Activated naive CD4-positive, alpha-beta T cell treated with anti-CD3 and anti-CD28 coated beads for 36 hours (primary cell): ENCODE results near the gene GPR55. TPM values are rescaled to one million over a fixed set of nuclear protein-coding genes. Genes with fewer than 3 reads are reported as not detected.
A peak's percentile ranks its signal among the peaks of the same experiment; 100 is the strongest.

Source experiments
- CTCF ChIA-PET: fragments of 350-600 bp; sonication (Branson Sonifier 250); formaldehyde crosslinking; loops from one replicate; lab custom pipeline; 2021; ENCODE audit warnings: antibody characterized with exemption; lab: Charles Lee
- DNase-seq: peaks from one replicate; pipeline ENCODE4 v3.0.0-alpha.2; 2020
- H3K27ac Mint-ChIP-seq: one replicate; pipeline ENCODE4 v1.8.0; 2021; ENCODE audit warnings: mild to moderate bottlenecking, mixed read lengths
- H3K27me3 Mint-ChIP-seq: one replicate; pipeline ENCODE4 v1.8.0; 2021; ENCODE audit warnings: low read depth, mixed read lengths
- H3K36me3 Mint-ChIP-seq: one replicate; pipeline ENCODE4 v1.8.0; 2021; ENCODE audit warnings: low read depth, mixed read lengths
- H3K4me1 Mint-ChIP-seq: one replicate; pipeline ENCODE4 v1.8.0; 2021; ENCODE audit warnings: low read depth, mixed read lengths
- H3K4me3 Mint-ChIP-seq: one replicate; pipeline ENCODE4 v1.8.0; 2021; ENCODE audit warnings: mild to moderate bottlenecking, moderate library complexity, mixed read lengths
- H3K9me3 Mint-ChIP-seq: one replicate; pipeline ENCODE4 v1.8.0; 2021; ENCODE audit warnings: mixed read lengths
- intact Hi-C: fragments of 100-400 bp; cut with micrococcal nuclease; formaldehyde crosslinking; loops from one replicate; pipeline ENCODE4 v1.15.1; 2023
- total RNA-seq, 2 experiments: library from RNA; stranded (reverse); gene quantifications; one replicate each; pipeline ENCODE4 v1.2.3, GENCODE V29; 2021

The GPR55 gene
- total RNA-seq, 2 experiments from 2014 or later = 0.35 to 0.43 TPM

DNA sequence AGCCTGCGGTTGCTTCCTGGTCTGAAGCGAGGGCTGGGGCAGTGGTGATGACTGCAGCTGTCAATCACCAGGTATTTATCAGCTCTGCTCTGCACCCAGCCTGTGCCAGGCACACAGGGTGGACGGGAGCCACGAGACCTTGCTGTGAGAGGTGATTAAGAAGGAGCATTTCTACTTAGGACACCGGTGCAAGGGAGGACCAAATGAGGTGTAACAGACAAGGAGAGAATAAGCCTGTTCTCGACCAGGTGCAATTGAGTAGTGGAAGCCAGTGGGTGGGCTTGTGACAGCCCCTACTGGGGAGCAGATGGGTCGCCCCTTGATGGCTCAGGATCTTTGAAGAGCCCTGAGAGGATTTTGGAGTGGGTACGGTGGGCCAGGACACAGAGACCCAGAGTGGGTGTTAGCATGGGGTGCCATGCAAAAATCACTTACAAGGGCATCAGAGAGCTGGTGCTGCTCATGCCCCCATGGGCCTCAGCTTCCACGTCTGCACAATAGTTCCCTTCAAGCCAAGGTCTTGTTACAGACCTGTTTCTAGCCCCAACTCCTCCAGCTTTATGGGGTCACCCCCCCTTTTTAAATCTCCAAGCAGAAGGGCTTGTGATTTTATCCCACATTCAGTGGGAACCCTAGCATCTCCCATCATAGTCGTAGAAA is 24.6 kb downstream of the GPR55 start:
- H3K27me3 Mint-ChIP-seq = peaks cover 15% of the 10 kb centered on the region
- no peak for DNase-seq
- H3K4me1 Mint-ChIP-seq = peaks cover 20% of the 10 kb centered on the region
- no peak overlapping the region for H3K27ac Mint-ChIP-seq
- H3K4me3 Mint-ChIP-seq = no peak overlapping the region
- no peaks in the 10 kb centered on the region for H3K36me3 Mint-ChIP-seq
- H3K9me3 Mint-ChIP-seq = no peaks in the 10 kb centered on the region
- intact Hi-C loops = loop anchor here (10.0 kb wide), 1 partner anchor 564 kb away; the partner anchor contains the start of gene NCL
- CTCF ChIA-PET = interaction anchor here (0.8 to 8.4 kb wide), 5 partner anchors 25 to 87 kb away, joined by 3 to 151 read pairs (median 4); no protein-coding TSS in a partner anchor

DNA sequence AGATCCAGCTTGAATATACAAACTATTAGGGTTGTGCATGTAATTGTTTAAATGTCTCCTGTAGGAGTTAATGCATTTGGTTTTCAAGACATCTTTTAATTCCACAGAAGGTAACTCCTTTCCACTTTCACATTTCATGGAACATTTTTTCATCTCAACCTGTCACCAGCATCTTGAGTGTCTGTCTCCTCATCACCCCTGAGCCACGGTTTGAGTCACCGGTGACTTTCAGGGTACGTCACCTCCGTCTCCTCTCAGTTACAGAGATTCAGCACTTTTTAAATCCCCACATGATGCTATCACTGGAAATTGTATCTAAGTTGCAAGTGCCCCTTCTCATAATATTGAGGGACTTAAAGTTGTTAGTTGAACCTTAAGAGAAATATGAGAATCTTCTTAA is 25.3 kb downstream of the GPR55 start:
- no peaks in the 10 kb centered on the region for H3K36me3 Mint-ChIP-seq
- intact Hi-C loops = loop anchor here (10.0 kb wide), 1 partner anchor 565 kb away; the partner anchor contains the start of gene NCL
- H3K4me3 Mint-ChIP-seq = no peak overlapping the region
- peaks cover 13% of the 10 kb centered on the region for H3K4me1 Mint-ChIP-seq
- H3K27ac Mint-ChIP-seq = no peak overlapping the region
- CTCF ChIA-PET = interaction anchor here (1.6 to 8.4 kb wide), 2 partner anchors 24 to 87 kb away, joined by 4 to 151 read pairs; no protein-coding TSS in a partner anchor
- no peaks in the 10 kb centered on the region for H3K9me3 Mint-ChIP-seq
- peak; percentile 60 for DNase-seq
- H3K27me3 Mint-ChIP-seq = peaks cover 15% of the 10 kb centered on the region

DNA sequence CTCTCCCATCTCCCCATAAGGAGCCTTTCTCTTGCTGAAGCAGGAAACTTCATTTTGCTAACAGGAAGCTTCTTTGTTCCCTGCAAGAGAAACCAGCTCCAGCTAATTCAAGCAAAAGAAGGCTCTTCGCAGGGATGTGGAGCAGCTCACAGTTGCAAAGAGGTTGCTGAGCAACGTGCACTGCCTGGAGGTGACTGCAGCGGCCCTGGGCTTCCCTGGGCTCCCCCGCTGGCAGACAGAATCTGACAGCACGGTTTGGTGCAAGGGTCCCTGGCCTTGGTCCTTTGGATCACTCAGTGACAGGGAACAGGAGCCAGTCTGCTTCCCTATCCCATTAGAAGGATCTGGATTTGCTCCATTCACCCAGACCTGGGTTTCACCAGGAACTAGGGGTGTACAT is 25.8 kb downstream of the GPR55 start:
- intact Hi-C loops = no loop called here
- CTCF ChIA-PET = interaction anchor here (0.7 to 8.4 kb wide), 3 partner anchors 23 to 88 kb away, joined by 3 to 151 read pairs (median 4); no protein-coding TSS in a partner anchor
- Mint-ChIP-seq H3K27ac (no peak overlapping the region), H3K9me3 (no peaks in the 10 kb centered on the region), H3K4me1 (peaks cover 13% of the 10 kb centered on the region), H3K27me3 (peaks cover 15% of the 10 kb centered on the region), H3K36me3 (no peaks in the 10 kb centered on the region), H3K4me3 (no peak overlapping the region)
- DNase-seq = no peak

DNA sequence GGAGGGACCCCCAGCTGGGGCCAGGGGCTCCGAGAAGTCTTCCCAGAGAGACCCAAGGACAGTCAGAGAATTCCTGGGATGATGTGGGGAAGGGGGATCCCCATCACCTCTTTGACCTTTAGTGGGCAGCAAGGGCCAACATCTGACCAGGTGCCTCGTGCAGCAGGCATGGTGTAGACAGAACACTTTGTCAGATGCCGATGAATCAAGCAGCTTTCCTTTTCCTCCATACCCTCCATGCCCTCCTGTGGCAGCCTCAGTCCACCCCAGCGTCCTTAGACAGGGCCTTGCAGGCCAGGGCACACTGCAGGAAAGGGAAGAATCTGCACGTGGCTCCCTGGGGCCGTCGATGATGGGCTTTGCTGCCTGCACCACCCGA is 26.3 kb downstream of the GPR55 start:
- Mint-ChIP-seq H3K4me1 (peaks cover 15% of the 10 kb centered on the region), H3K4me3 (no peak overlapping the region), H3K9me3 (no peaks in the 10 kb centered on the region), H3K36me3 (no peaks in the 10 kb centered on the region), H3K27me3 (peaks cover 15% of the 10 kb centered on the region), H3K27ac (no peak overlapping the region)
- CTCF ChIA-PET = interaction anchor here (0.7 to 2.1 kb wide), 4 partner anchors 23 to 74 kb away, joined by 3 to 5 read pairs (median 4); no protein-coding TSS in a partner anchor
- intact Hi-C loops = no loop called here
- no peak for DNase-seq

DNA sequence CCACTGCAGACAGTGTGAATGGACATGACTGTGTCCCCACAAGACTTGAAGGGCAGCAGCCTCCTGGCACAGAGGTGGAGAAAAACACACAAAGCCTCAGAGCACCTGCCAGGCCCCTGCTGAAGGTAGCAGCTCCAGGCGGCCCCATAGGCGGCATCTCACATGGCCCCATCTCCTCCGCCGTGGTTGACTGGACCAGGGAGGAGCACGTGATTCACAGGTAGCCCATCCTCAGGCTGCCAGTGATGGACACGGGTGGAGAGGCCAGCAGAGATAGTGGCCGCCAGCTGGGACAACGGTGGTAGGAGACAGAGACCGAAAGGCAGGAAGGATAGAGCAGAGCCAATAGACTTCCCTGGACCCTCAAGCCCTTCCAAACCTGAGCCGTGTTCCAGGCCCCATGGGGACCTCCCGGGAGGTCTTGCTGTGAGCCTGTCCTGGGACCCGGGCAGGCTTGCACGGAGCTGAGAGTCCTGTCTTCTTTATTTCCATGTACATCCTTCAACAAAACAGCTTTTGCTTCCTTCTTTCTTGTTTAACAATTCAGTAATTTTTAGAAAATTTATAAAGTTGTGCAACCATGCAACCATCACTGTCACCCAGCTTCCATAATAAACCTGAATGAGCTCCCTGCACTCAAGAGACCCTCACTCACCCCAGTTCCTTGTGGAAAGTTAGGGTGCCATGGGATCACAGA is 26.9 kb downstream of the GPR55 start:
- no peak overlapping the region for H3K27ac Mint-ChIP-seq
- intact Hi-C loops = no loop called here

DNA sequence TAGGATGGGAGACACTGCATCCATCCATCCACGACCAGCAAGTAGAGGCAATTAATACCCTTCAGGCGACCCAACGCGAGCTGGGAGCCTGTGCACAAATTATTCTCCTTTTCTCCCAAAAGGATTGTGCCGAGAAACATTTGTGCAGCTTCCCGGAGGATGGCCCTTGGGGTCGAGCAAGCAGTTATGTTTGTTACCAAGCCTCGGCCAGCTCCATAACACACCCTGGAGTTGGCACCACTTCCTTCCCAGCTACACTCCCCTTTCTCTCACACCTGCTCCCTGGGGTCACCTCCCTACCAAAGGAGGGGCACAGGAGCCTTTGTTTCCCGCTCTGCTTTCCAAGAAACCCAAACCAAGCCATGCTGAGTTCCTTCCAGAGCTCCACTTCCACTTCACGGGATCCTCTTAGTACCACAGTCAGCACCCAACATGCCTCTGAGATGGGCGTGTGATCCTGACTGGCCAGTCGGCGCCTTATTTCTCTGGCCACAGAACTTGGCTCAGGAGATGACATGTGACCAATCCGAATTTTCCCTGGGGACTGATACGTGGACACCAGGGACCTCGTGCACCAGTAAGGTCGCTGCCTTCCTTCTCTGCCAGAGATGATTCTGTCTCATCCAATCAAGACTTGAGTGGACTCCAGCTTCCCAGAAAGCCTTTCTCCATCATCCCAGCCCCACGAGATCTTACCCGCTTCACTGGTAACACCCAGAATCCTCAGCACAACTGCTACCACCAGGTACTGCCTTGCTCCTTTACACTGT is 28.5 kb downstream of the GPR55 start:
- Mint-ChIP-seq H3K4me3 (no peak overlapping the region), H3K27me3 (peaks cover 22% of the 10 kb centered on the region), H3K4me1 (peaks cover 15% of the 10 kb centered on the region), H3K36me3 (no peaks in the 10 kb centered on the region), H3K27ac (no peak overlapping the region), H3K9me3 (peaks cover 3% of the 10 kb centered on the region)
- CTCF ChIA-PET = interaction anchor here (0.6 to 2.7 kb wide), 7 partner anchors 9 to 846 kb away, joined by 3 to 9 read pairs (median 3); no protein-coding TSS in a partner anchor
- no peak for DNase-seq
- intact Hi-C loops = no loop called here

More for the DNA sequence above, 26.9 kb downstream of the GPR55 start:
- CTCF ChIA-PET = interaction anchor here (1.1 to 2.7 kb wide), 4 partner anchors 48 to 89 kb away, joined by 4 to 9 read pairs (median 6); no protein-coding TSS in a partner anchor
- no peaks in the 10 kb centered on the region for H3K9me3 Mint-ChIP-seq
- peaks cover 15% of the 10 kb centered on the region for H3K4me1 Mint-ChIP-seq
- H3K4me3 Mint-ChIP-seq = no peak overlapping the region
- H3K36me3 Mint-ChIP-seq = no peaks in the 10 kb centered on the region
- peaks cover 16% of the 10 kb centered on the region for H3K27me3 Mint-ChIP-seq
- no peak for DNase-seq

DNA sequence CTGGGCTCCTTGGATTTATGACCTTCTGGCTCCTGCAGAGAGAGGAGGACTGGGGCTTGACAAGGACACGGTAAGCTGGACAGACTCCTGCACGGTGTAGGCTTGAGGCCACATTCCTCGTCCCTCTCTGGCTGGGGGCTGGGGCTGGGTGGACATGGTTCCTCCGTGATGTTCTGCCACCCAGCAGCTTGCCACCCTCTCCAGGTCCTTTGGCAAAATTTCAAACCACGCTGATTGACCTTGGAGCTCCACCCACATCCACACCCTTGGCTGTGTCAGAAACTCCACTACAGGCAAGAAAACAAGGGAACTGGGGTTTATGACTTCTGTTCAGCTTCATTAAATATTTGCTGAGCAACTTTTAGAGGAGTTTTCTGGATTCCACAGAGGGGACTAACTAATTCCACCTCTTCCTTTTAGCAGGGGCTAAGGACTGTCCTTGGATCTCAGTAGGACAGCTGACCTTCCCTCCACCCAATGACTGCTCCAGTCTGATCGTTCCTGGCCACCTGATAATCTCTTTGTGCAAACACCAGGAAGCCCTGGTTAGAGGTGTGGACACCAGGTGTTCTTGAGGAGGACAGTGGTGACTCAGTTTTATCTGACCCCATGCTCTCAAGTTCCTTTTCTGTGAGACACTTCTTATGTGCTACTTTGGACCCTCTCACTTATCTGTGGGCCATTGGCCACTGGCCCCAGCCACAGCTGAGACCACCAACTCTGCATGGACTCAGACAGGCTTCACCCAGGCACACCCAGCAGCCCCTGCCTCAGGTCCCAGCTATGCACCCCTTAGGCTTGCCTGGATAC is 29.3 kb downstream of the GPR55 start:
- Mint-ChIP-seq H3K27me3 (peaks cover 20% of the 10 kb centered on the region), H3K4me3 (no peak overlapping the region), H3K36me3 (no peaks in the 10 kb centered on the region), H3K9me3 (peaks cover 3% of the 10 kb centered on the region), H3K4me1 (peaks cover 19% of the 10 kb centered on the region), H3K27ac (no peak overlapping the region)
- intact Hi-C loops = no loop called here
- CTCF ChIA-PET = interaction anchor here (0.6 to 2.7 kb wide), 4 partner anchors 10 to 99 kb away, joined by 3 to 9 read pairs (median 3); no protein-coding TSS in a partner anchor
- no peak for DNase-seq

DNA sequence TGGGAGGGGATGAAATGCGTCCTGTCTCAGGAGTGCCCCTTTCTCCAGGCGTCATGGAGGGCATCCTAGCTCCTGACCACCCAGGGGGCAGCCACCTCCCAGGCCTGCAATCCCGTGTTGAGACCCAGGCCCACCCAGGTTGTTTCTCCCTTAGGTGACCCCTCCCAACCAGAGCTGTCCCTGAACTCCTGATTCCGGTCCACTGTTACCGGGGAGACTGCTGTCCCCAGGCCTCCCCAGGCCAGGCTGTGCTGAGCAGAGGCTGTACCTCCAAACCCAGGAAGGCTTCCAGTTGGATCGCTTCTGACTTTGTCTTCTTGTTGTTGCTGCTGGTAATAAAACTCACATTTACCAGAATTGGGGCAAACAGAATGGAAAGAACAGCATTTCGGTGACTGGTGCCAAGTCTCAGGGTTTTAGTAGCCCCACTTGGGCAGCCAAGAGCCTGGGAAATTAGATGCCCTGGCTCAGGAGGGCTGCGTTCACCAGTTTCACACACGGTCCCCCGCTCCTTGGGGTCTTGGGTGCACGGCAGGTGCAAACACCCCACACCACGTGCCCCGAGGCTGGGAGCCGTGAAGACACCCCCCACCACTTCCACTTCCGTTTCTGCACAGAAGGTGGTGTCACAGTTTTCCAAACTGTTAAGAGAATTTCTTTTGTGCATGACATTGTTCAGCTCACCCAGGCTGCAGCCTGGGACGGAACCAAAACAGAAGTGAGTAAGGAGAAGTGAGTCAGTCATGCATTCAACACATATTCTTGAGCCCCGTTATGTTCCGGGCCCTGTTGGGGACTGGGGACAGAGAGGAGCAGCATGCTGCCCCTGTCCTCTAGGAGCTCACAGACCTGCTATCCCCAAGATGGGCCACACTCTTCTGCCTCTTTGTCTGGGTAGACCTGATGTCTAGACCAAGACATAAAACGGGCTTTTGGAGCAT is 30.9 kb downstream of the GPR55 start:
- CTCF ChIA-PET = interaction anchor here (1.4 kb wide), 1 partner anchor 19 kb away, joined by 3 read pairs; no protein-coding TSS in a partner anchor
- intact Hi-C loops = no loop called here
- Mint-ChIP-seq H3K36me3 (no peaks in the 10 kb centered on the region), H3K27ac (no peak overlapping the region), H3K4me3 (no peak overlapping the region), H3K27me3 (peaks cover 17% of the 10 kb centered on the region), H3K9me3 (peaks cover 3% of the 10 kb centered on the region), H3K4me1 (peaks cover 13% of the 10 kb centered on the region)
- DNase-seq = peak; percentile 10

DNA sequence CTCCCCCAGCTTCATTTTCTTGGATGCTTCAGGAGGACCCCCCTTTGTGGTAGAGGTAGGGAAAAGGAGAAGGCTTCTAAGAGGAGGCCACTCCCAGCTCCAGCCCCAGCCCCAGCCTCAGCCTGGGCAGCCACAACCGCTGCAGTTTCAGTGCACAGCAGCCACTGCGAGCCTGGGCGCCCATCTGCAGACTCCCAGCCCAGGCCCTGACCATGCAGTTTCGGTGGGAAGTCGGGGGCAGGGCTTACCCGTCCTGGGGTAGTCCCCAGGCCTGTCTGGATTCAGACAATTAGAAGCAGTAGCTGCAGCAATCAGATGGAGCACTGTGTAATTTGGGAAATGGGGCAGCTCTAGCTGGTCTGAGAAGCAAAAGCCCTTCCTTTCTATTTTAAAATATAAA is 31.7 kb downstream of the GPR55 start:
- Mint-ChIP-seq H3K27ac (no peak overlapping the region), H3K9me3 (peaks cover 3% of the 10 kb centered on the region), H3K36me3 (no peaks in the 10 kb centered on the region), H3K27me3 (peaks cover 17% of the 10 kb centered on the region), H3K4me3 (no peak overlapping the region), H3K4me1 (peaks cover 13% of the 10 kb centered on the region)
- intact Hi-C loops = no loop called here
- DNase-seq = peak; percentile 3
- CTCF ChIA-PET = interaction anchor here (0.8 to 1.4 kb wide), 3 partner anchors 20 to 45 kb away, joined by 3 to 4 read pairs (median 3); no protein-coding TSS in a partner anchor

DNA sequence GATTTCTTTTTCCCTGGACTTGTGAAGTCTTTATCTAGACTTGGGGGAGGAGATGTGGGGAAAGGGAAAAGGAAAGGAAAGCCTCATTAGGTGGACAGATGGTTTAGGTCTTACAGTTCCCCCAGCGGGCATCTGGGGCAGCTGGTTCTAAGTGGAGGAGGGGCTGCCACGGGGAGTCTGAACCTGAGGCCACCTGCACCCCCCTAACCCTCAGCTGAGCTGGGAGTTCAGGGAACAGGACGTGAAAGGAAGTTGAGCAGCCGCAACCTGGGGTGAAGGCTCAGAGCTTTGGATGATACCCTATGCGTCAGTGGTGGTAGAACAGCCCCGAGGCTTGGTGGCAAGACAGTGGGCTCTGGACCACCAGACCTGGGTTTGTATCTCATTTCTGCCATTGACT is 33.5 kb downstream of the GPR55 start:
- CTCF ChIA-PET = interaction anchor here (0.7 to 2.8 kb wide), 3 partner anchors 13 to 147 kb away, joined by 3 to 7 read pairs (median 3); no protein-coding TSS in a partner anchor
- Mint-ChIP-seq H3K27me3 (peaks cover 17% of the 10 kb centered on the region), H3K9me3 (peaks cover 3% of the 10 kb centered on the region), H3K4me3 (no peak overlapping the region), H3K36me3 (no peaks in the 10 kb centered on the region), H3K27ac (no peak overlapping the region), H3K4me1 (peaks cover 13% of the 10 kb centered on the region)
- intact Hi-C loops = no loop called here
- DNase-seq = no peak
